NCI-H510A treated with DMSO at 0.1 percent for 48 hours (cell line): ENCODE data around the gene HBG1.

ENCODE experiments used
- DNase-seq: peaks from one replicate; lab custom pipeline; 2025; lab: John Stamatoyannopoulos, UW

Gene HBG1

DNA sequence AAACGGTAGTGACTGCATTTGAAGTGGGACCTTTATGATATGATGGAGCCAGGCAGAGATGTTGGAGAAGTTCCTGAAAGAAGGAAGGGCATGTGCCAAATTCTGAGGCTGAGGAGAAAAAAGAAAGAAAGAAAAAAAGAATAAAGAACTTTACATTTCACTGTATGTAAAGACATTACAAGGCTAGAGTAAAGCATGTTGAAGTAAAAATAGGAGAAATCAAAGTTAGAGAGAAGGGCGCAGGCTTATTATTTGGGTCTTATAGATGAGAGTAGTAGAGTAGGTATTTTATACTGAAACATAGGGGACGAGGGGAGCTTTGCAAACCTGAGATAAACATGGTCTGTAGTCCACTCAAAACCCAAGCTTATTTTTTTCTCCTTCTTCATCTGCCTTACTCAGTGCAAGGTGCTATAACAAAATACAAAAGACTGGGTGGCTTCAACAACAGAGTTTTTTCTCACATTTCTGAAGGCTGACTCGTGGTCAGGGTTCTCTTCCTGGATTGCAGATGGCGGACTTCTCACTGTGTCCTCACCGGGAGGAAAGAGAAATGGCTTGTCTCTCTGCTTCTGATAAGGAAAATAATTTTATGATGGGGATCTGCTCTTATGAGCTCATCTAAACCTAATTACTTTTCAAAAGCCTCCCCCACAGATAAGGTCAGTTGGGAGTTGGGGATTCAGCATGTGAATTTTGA lies 2.7 kb downstream of the HBG1 start:
- no peak for DNase-seq

DNA sequence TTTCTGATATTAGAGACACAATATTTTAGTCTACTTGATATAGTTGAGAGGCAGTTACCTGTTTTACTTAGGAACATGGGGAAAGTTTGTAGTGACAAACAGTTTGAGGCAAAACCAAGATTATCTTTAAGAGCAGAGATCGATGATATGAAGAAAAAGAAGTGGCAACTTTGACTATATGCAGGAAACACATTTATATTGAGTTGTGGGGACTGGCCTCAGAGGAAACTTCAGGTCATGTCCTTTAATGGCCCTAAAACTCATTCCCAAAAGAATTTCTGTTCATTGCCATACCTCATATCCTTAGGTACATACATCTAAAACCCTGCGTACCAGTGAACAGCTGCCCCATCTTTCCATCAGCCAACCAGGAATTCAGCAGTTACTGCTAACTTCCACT lies 4.5 kb downstream of the HBG1 start:
- DNase-seq = no peak

DNA sequence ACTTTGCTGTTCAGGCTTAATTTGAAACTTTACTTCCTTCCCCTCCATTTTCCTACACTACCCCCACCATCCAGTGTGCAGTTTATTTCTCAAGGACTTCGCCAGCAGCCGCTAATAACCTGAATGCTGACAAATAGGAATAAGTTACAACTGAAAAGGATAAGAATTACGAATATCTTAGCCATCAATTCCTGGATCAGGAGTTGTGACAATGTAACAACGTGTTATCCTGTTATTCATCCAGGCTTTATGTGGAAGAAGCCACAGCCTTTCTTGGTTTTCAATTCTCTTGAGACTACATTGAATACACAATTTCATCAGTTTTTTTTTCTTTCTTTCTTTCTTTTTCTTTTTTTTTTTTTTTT lies 5.9 kb downstream of the HBG1 start:
- DNase-seq = no peak

DNA sequence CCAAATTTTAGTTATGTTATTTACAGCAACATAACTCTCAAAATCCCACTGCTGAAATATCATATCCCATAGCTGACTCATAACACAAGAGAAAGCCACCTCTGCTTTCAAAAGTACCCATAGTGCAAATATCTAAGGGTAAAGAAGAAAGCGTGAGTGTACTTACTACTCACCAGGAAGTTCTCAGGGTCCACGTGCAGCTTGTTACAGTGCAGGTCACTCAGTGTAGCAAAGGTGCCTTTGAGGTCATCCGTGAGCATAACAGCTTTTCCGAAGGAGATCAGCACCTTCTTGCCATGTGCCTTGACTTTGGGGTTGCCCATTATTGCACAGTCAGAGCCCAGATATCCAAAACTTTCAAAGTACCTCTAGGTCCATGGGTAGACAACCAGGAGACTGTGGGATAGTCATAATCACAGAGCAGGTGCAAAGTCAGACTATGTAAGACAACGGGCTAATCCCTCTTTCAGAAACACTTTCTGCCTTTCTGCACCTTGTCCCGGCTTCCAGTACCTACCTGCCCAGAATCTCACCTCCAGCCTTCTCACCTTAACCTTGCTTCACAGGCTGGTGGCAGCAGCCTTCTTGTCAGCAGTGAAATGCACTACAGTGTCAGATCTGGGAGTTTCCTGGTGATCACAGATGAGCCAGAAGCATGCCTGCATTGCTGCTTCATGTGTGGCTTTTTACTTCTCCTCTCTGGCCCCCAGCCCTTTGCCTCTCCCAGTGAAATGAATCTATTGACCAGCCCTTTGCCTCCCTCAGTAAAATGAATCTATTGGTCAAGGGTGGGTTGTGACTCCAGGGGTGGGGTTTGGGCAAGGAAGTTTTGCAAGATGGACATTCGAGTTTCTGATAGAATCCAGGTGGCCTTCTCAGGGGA lies 6.5 kb downstream of the HBG1 start:
- DNase-seq = no peak

DNA sequence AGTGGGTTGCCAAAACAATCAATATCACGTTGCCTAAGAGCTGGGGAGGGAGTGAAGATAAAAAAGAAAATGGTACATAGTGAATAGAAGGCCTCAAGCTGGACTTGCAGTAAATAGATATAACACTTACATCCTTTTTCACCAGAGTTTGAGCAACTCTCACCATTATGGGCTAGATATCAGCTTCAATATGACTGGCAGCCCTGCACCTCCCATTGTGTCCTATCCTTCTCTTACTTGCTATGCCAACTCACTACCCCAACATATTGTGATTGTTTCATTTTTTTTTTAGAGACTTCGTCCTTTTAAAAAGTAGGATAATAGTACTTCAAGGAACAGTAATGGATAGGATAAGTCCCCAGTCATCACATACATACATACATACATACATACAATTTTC lies 7.4 kb downstream of the HBG1 start:
- DNase-seq = no peak

DNA sequence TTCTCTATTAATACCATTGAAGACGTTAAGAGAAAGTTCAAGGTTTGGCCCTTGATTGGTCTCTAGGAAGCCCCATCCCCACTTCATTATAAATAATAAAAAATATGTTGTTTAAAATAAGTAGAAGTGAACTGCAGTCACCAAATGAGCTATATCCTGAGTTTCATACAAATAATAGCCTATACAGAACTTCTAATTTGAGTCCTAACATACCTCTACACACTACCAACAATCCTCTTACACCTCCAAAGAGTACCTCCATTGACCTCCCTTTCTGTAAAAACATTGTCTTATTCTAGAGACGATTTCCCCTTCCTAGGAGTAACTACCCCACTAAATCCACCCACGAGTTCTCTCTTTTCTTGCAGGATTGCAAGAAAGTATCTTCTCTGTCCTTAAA lies 8.2 kb downstream of the HBG1 start:
- no peak for DNase-seq

DNA sequence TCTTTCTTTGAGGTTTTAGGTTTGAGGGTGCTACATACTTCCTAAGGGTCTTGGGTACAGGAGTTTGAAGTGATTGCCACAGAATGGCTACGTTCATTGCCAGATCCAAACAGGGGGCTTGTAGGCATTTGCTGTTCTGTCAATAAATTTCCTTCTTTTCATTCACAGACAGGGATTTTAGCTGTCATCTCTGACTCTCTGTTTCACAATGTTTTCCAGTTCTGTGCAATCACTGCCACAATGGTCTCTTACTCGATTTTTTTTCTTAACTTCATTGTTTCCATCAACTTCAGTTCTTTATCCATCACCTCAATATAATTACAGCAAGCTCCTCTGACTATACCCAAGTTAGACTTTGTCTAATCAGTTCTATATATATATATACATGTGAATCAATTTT lies 9.2 kb downstream of the HBG1 start:
- DNase-seq = no peak

DNA sequence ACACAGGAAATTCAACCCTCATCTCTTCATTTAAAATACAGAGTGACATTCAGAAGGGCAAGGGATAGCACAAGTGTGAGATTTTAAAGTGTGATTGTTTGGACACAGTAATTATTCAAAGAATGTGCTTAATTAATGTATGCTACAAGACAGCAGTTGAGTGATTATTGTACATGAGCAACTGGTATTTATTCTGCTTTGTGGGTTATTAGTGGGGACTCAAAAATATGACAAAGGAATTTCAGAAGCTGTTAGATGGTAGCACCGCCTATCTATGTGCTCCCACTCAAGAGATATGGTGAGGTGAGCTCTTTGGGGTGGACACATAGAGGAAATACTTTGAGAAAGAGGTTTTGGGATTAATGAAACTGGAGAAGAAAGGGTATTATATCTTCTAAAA lies 9.6 kb downstream of the HBG1 start:
- DNase-seq = no peak

DNA sequence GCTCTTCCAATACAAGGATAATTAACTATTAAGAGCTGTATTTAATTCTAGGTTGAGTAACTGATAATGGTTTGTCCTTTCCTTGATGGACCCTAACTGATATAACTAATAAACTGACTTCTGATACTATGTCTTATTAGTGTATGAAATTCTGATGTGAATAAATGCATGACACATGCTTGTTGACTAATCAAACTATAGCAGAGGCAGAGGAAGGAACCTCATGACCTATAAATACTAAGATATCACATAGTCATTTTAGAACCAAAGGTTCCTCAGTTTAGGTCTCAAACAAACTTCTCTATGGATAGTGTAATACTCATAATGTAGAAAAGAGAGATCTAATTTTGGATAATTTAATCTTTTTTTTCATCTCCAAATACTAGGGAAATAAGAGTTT lies 10.6 kb downstream of the HBG1 start:
- DNase-seq = no peak

DNA sequence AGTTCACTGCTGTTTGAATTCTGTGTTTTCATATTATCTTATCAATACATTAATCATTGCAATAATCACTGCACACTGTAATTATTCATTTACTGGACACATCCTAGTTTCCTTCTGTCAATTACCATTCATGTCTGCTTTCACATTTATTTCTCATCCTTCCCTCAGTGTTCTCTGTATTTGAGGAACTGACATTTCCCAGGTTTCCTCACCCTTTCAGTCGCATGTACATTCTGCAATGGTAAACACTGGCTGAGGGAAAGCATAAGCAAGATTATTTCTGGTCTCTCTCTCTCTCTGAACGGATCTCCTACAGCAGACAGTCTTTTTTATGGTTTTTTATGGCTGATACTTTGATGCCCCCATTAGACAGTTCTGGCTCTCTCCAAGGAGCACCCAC lies 11.2 kb downstream of the HBG1 start:
- DNase-seq = no peak

DNA sequence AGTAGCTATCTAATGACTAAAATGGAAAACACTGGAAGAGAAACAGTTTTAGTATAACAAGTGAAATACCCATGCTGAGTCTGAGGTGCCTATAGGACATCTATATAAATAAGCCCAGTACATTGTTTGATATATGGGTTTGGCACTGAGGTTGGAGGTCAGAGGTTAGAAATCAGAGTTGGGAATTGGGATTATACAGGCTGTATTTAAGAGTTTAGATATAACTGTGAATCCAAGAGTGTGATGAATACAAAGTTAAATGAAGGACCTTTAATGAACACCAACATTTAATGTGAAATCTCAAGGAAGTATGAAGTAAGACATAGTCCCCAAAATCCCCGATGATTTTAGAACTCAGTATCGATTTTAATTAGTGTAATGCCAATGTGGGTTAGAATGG lies 12.2 kb downstream of the HBG1 start:
- DNase-seq = no peak

DNA sequence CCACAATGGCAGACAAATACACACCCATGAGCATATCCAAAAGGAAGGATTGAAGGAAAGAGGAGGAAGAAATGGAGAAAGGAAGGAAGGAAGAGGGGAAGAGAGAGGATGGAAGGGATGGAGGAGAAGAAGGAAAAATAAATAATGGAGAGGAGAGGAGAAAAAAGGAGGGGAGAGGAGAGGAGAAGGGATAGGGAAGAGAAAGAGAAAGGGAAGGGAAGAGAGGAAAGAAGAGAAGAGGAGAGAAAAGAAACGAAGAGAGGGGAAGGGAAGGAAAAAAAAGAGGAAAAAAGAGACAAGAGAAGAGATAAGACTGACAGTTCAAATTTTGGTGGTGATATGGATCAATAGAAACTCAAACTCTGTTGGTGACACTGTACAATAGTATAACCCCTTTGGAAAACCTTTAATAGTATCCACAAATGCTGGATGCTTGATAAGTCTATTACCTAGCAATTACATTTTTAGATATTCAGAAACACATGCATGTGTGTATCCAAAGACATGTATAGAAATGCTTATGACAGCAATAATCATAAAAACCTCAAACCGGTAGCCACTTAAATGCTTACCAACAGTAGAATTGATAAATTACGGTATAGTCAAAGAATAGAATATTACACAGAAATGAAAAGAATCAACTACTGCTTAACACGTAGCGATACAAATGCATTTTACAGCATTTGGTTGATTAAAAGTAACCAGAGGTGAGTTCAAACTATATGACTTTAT lies 14.1 kb downstream of the HBG1 start:
- DNase-seq = no peak

DNA sequence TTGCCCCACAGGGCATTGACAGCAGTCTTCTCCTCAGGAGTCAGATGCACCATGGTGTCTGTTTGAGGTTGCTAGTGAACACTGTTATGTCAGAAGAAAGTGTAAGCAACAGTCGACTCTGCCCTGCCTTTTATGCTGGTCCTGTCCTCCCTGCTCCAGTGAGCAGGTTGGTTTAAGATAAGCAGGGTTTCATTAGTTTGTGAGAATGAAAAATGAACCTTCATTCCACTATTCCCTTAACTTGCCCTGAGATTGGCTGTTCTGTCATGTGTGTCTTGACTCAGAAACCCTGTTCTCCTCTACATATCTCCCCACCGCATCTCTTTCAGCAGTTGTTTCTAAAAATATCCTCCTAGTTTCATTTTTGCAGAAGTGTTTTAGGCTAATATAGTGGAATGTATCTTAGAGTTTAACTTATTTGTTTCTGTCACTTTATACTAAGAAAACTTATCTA lies 15.2 kb downstream of the HBG1 start, which contains the start of gene HBD:
HBD (minus strand) TSS at position 103 of the 454 bp plus-strand sequence; CDS start at position 53, 50 bp downstream.
- DNase-seq = no peak

DNA sequence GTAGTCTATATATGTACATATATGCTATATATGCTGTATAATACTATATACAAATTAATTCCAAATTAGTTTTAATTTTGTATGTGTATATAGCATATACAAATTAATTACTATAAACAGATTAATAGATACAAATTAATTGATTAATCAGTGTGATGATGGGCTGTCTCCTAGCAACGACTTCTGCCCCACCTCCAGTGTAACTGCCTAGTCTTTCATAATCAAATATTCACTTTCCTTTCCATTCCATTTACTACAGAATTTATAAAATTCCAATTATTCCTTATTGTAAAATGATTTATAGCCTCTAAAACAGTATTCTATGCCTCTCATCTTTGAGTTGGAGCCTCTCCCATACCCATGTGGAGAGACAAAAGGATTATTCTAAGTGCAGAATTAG lies 16.4 kb downstream of the HBG1 start:
- no peak for DNase-seq

DNA sequence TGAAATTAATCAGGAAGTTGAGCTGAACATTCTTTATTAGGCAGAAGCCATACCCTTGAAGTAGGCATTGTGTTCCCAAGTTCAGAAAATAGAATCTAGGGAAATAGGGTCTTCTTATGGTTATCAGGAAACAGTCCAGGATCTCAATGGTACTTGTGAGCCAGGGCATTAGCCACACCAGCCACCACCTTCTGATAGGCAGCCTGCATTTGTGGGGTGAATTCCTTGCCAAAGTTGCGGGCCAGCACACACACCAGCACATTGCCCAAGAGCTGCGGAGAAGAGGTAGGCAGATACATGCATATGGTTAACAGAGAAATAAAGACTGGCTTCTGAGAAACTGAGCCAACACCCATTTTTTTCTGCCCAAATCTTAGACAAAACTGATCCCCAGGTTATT lies 16.8 kb downstream of the HBG1 start:
- DNase-seq = no peak

DNA sequence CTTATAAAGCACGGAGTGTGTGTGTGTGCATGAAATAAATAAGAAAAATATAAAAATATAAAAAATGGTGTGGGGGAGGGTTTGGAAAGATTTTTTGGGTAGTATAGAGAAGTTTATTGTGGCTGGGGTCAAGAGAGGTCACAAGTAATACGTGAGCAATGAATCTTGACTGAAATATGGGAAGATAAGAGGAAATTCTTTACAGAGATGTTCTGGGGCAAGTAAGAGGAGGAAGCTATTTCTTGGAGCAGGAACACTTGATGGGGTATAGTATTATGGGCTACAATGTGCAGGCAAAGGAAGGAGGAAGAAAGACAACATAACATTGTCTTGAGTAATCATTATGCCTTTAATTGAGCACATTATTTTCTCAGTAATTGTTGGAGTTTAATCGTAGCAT lies 17.5 kb downstream of the HBG1 start:
- DNase-seq = no peak

DNA sequence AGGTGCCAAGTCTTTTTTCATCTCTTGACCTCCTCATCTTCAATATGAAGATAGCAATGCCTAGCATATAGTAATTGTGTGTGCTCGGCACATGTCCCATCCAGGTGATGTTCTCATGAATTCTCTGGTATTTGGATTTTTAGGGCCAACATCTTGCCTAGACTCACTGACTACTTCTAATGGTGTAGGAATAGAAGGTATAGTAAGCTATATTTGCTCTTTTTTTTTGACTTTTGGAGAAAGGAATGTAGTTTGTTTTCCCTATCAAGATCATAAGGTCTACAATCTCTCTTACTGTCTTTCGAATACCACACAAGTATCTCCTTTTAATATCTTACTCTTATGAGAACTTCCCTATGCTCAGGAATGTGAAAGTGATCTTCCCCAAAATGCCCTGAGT lies 18.5 kb downstream of the HBG1 start:
- DNase-seq = no peak

DNA sequence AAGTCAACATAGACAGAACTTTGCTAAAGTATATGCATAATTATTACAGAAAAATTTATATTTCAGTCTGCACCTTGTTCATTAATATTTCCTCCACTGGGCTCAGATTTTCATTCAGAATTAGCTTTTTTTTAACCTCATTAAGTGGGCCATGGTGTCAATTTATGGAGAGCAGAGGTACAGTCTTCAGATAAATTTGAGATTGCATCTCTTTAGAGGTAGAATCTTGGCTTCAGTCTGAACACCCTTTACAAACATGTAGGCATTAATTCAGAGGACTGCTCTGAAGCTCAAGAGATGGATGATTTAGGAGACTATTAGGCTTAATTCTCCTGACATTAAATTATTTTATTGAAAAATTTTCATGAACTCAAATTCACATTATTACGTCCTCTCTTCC lies 19.4 kb downstream of the HBG1 start:
- no peak for DNase-seq

DNA sequence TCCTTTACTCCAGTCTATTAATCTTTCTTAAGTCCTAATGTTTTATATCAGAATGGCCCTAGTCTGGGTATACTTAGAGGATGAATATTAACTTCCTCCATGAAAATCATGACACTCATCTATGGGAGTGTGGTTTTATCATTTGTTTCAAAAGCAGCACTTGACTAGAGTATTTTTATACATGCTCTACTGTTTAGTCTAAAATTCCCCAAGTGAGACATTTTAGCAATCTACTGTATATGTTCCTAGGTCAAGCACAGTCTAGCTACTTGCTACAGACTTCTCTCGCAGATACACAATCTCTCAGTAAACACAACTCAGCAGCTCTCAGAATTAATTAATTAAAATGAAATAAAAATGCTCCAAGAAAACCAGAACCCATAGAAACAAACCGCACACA lies 19.9 kb downstream of the HBG1 start:
- DNase-seq = no peak

DNA sequence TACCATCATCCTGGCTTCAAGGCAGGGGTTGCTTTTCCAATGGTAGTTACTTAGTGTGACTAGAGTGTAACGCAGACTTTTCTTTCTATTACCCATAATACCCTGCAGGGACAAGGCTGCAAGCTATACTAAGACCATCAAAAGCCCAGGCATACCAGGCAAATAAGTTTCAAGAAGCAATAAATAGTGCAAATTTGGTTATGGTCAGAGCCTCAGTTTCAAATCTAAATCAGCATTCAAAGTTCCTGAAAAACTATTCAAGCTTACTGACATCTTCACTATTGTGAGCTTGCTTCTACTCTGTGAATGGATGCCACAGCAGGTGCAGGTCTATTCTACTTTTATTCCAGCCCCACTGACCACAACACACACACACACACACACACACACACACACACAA lies 20.3 kb downstream of the HBG1 start:
- no peak for DNase-seq

DNA sequence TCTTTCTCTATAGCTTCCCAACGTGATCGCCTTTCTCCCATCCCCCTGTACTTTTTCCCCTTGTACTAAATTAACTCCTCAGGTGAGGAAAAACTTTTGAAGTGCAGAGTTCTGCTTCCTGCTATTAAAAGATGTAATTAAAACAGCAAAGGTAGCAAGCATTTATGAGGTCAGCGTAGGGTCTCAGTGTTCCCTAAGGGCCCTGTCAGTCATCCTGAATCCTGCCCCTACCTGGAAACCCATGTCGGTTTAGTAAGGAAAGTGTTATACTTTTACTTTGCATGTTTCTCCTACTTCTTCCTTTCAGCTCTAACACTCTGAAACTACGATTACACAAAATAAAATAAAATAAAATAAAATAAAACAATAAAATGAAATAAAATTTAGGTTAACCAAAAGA lies 21.5 kb downstream of the HBG1 start:
- DNase-seq = no peak

DNA sequence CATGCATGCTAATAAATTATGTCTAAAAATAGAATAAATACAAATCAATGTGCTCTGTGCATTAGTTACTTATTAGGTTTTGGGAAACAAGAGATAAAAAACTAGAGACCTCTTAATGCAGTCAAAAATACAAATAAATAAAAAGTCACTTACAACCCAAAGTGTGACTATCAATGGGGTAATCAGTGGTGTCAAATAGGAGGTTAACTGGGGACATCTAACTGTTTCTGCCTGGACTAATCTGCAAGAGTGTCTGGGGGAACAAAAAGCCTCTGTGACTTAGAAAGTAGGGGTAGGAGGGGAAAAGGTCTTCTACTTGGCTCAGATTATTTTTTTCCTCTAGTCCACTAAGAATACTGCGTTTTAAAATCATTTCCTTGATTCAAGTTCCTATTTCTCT lies 22.0 kb downstream of the HBG1 start:
- no peak for DNase-seq

DNA sequence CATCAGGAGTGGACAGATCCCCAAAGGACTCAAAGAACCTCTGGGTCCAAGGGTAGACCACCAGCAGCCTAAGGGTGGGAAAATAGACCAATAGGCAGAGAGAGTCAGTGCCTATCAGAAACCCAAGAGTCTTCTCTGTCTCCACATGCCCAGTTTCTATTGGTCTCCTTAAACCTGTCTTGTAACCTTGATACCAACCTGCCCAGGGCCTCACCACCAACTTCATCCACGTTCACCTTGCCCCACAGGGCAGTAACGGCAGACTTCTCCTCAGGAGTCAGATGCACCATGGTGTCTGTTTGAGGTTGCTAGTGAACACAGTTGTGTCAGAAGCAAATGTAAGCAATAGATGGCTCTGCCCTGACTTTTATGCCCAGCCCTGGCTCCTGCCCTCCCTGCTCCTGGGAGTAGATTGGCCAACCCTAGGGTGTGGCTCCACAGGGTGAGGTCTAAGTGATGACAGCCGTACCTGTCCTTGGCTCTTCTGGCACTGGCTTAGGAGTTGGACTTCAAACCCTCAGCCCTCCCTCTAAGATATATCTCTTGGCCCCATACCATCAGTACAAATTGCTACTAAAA lies 22.8 kb downstream of the HBG1 start, which contains the start of gene HBB:
HBB (minus strand) TSS at position 340 of the 579 bp plus-strand sequence; CDS start at position 290, 50 bp downstream.
- no peak for DNase-seq
